Activated CD8-positive, alpha-beta memory T cell treated with anti-CD3 and anti-CD28 coated beads for 36 hours (primary cell): ENCODE data around the gene DGKQ. TPM values are rescaled to one million over a fixed set of nuclear protein-coding genes. Genes with fewer than 3 reads are reported as not detected.
"Not testable (repeated sequence)": the region's sequence is repeated elsewhere in the genome, so short reads cannot be mapped to it uniquely, and the experiment has no call there.

Source experiments
- CTCF ChIA-PET: fragments of 350-600 bp; sonication (Branson Sonifier 250); formaldehyde crosslinking; loops from one replicate; lab custom pipeline; 2021; ENCODE audit warnings: antibody characterized with exemption; lab: Charles Lee
- POLR2A ChIA-PET: fragments of 350-600 bp; sonication (Branson Sonifier 250); formaldehyde crosslinking; loops from one replicate; lab custom pipeline; 2021; ENCODE audit warnings: antibody characterized with exemption; lab: Charles Lee
- total RNA-seq, 2 experiments: library from RNA; stranded (reverse); gene quantifications; one replicate each; pipeline ENCODE4 v1.2.3, GENCODE V29; 2021

DGKQ gene
- total RNA-seq, 2 experiments from 2014 or later, result 15.0 to 15.3 TPM

DNA sequence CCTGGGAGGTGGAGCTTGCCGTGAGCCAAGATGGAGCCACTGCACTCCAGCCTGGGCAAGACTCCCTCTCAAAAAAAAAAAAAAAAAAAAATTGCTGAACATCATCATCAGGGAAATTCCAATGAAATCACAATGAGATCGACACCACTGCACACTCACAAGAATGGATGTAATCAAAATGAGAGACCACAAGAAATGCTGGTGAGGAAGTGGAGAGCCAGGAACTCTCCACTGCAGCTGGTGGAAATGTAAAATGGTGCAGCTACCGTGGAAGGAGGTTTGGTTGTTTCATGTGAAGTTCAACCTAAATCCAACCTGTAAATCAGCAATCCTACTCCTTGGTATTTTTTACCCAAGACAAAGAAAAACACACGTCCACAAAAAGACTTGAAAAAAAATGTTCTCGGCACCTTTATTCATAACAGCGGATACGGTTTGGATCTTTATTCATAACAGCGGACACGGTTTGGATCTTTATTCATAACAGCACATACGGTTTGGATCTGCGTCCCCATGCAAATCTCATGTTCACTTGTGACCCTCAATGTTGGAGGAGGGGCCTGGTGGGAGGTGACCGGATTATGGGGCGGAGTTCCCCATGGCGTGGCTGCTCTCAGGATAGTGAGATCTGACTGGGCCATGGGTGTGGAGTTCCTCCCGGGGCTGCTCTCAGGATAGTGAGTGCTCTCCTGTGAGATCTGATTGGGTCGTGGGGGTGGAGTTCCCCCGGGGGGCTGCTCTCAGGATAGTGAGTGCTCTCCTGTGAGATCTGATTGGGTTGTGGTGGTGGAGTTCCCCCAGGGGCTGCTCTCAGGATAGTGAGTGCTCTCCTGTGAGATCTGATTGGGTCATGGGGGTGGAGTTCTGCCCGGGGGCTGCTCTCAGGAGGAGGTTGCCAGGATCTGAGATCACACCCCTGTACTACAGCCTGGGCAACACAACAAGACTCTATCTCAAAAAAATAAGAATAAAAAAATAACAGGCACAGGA lies 49.0 kb downstream of the DGKQ start:
- ChIA-PET CTCF (interaction anchor here (0.6 kb wide), 1 partner anchor 70 kb away, joined by 3 read pairs; no protein-coding TSS in a partner anchor), POLR2A (interaction anchor here (0.6 to 0.7 kb wide), 3 partner anchors 250 to 896 kb away, joined by 3 to 5 read pairs (median 3); partner anchors contain the start of gene ATP5ME)

DNA sequence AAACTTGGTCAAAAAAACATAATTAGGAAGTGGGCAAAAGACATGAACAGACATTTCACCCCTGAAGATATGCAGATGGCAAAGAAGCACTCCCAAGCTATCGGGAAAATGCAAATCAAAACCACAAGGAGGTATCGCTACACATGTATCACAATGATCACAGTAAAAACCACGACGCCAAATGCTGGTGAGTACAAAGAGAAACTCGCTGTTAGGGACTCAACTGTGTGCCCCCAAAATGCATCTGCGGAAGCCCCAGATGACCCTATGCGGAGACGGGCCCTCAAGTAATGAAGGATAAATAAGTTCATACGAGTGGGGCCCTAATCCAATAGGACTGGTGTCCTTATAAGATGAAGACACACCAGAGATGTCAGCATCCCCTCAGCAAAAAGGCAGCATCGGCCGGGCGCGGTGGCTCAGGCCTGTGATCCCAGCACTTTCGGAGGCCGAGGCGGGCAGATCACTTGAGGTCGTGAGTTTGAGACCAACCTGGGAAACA lies 51.5 kb downstream of the DGKQ start:
- POLR2A ChIA-PET, result interaction anchor here (0.6 to 0.8 kb wide), 3 partner anchors 9 to 42 kb away, joined by 3 to 4 read pairs (median 3); no protein-coding TSS in a partner anchor
- CTCF ChIA-PET, result interaction anchor here (0.7 to 0.9 kb wide), 2 partner anchors 8 to 30 kb away, joined by 3 read pairs; no protein-coding TSS in a partner anchor

DNA sequence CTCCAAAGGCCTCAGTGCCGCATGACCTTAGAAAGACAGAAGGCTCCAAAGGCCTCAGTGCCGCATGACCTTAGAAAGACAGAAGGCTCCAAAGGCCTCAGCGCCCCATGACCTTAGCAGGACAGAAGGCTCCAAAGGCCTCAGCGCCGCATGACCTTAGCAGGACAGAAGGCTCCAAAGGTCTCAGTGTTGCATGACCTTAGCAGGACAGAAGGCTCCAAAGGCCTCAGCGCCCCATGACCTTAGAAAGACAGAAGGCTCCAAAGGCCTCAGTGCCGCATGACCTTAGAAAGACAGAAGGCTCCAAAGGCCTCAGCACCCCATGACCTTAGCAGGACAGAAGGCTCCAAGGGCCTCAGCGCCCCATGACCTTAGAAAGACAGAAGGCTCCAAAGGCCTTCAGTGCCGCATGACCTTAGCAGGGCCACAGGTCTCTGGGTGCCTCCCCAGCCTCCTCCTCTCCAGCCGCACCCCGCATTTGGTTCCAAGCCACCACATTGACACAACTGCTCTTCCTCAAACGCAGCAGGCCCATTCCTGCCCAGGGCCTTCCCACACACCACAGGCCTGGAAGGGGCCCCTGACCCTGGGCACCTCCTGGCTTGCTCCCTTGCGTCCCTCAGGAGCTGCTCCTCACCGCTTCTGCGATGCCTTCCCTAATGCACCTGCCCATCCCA lies 54.2 kb downstream of the DGKQ start:
- POLR2A ChIA-PET, result not testable (repeated sequence)

DNA sequence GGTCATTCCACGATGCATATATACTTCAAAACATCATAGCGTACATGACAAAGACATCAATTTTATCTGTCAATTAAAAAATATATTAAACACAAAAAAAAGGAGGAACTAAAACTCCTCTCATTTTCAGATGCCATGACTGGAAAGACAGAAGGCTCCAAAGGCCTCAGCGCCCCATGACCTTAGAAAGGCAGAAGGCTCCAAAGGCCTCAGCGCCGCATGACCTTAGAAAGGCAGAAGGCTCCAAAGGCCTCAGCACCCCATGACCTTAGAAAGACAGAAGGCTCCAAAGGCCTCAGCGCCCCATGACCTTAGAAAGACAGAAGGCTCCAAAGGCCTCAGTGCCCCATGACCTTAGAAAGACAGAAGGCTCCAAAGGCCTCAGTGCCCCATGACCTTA lies 54.8 kb downstream of the DGKQ start:
- CTCF ChIA-PET, POLR2A ChIA-PET: not testable (repeated sequence)

More for the DNA sequence above, 54.2 kb downstream of the DGKQ start:
- CTCF ChIA-PET, result not testable (repeated sequence)

DNA sequence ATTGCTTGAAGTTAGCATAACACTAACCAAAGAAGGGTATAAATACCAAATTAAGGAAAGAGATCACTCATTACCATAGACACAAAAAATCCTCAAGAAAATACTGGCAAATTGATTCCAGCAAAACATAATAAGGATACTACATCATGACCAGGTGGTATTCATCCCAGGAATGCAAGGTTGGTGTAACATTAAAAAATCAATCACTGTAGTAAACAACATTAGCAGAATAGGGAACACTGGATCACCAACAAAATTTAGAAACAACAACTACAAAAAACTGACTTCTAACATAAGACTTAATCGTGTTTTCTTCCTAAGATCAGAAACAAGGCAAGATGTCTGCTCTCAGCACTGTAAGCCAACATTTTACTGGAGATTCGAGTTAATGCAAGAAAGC lies 55.4 kb downstream of the DGKQ start:
- POLR2A ChIA-PET, result no interaction called here

DNA sequence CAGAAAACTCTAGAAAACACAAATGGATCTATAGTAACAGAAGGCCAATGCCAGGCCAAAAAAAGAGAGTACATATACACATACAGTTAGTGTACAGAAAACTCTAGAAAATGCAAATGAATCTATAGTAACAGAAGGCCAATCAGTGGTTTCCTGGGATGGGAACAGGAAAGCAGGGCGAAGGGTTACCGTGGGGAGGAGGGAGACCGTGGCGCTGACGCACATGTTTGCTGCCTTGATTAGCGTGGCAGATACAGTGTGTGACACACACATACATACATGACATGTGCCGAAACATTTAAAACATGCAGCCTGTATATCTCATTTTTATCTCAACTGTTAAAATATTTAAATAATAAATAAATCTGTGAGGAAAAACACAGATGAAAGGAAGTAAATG lies 55.9 kb downstream of the DGKQ start:
- POLR2A ChIA-PET, result no interaction called here
- CTCF ChIA-PET, result no interaction called here

More for the DNA sequence above, 55.4 kb downstream of the DGKQ start:
- CTCF ChIA-PET, result no interaction called here

DNA sequence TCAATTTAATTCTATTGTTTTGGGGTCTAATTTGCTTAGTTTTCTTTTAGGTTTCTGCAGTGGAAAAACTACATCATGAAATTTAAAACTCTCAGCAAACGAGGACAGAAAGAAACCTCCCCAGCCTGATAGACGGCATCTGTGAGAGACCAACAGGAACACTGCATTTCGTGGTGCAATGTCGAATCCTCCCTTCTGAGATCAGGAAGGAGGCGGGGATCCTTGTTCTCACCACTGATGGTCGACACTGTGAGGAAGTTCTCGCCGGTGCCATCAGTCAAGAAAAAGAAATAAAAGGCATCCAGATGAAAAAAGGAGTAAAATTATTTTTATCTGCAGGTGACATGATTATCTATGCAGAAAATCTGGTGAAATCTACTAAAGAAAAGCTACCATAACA lies 57.8 kb downstream of the DGKQ start:
- ChIA-PET CTCF (no interaction called here), POLR2A (no interaction called here)

DNA sequence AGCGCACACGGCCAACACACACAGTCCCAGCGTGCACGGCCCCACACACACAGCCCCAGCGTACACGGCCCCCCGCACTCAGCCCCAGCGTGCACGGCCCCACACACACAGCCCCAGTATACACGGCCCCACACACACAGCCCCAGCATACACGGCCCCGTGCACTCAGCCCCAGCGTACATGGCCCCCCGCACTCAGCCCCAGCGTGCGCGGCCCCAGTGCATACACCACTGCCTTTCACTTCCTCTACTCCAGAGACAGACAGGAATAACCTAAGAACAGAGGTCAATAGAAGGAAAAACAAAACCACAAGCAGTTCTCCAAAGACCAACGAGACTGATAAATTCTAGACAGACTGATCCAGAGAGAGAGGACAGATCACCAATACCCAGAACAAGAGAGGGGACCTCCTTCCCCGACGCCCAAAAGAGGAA lies 58.3 kb downstream of the DGKQ start:
- ChIA-PET POLR2A (no interaction called here), CTCF (no interaction called here)

DNA sequence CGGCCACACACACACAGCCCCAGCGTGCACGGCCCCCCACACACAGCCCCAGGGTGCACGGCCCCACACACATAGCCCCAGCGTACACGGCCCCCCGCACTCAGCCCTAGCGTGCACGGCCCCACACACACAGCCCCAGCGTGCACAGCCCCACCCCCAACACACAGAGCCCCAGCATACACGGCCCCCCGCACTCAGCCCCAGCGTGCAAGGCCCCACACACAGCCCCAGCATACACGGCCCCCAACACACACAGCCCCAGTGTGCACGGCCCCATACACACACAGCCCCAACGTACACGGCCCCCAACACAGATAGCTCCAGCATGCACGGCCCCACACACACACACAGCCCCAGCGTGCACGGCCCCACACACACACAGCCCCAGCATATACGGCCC lies 58.8 kb downstream of the DGKQ start:
- ChIA-PET POLR2A (no interaction called here), CTCF (no interaction called here)

DNA sequence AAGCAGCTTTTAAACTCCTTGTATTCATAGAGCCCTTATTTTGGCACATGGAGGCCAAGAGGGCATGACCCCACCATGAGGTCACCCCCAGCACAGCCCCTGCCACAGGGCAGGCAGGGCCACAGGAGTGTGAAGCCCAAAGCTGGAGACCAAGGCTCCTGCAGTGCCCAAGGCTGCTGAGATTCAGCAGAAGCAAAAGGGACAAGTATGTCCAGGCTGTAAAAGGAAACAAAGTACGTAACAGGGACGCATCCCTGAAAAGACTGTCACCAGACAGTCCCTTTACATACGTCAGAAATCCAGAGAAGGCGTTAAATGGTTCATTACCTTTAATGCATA lies 60.1 kb downstream of the DGKQ start:
- ChIA-PET CTCF (interaction anchor here (0.6 kb wide), 1 partner anchor 142 kb away, joined by 3 read pairs; no protein-coding TSS in a partner anchor), POLR2A (no interaction called here)

DNA sequence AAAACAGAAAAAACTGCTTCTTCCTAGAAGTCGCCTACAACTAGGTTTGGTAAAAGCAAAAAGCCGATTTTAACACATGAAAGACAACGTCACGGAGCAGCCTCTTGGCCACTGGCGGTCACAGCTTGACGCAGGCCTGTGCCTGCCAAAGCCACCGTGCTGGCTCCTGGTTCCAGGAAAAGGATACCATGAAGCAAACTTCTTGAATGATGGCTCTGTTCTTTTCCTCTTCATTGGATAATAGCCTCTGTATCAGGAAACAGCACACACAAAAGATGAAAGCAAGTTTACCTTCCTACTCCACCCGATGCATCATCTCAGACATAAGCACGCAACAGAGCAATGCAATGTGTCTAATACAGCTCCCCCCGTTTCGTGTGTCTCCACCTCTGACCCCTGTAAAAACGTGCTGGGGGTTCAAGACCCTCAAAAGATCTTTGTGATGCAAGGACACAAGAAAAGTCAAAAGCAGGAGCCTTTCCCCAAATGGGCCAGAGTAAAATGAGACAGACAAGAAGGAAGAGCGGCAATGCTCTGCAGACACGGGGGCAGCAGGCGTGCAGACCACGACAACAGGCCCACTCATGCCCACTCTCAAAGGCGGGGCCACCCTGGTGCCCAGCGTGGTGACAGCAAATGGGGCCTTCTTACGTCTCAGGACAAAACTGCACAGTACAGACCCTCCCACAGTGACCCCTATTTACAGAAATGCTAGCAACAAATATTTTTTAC lies 60.7 kb downstream of the DGKQ start:
- POLR2A ChIA-PET, result interaction anchor here (0.7 kb wide), 1 partner anchor 157 kb away, joined by 3 read pairs; no protein-coding TSS in a partner anchor

DNA sequence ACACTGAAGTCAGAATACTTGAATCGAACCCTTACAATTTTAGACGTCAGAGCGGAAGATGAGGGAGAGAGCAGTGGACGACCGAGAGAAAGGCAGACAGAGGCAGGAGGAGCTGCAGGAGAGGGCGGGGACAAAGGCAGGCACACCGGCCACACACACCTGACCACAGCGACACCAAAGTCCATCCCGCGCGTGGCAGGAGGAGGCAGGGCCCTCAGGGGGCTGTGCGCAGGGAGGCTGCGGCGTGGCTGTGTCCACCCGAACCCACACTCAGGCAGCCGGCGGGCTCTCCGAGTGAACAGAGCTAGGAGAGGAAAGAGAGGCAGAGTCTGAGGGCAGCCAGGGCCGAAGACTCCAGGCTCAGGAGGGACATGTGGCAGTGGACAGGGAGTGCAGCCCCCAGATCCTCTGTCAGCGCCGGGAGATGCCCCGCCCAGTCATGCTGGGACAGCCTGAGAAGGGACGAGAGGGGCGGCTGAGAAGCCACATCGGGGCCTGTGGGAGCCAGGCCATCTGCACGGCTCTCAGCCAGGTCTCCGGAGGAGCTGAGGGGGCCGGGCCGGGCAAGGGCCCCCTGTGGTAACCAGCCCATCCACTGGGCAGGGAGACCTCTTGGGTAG lies 61.4 kb downstream of the DGKQ start:
- ChIA-PET POLR2A (interaction anchor here (0.7 kb wide), 1 partner anchor 158 kb away, joined by 3 read pairs; no protein-coding TSS in a partner anchor), CTCF (no interaction called here)

More for the DNA sequence above, 60.7 kb downstream of the DGKQ start:
- CTCF ChIA-PET, result no interaction called here

DNA sequence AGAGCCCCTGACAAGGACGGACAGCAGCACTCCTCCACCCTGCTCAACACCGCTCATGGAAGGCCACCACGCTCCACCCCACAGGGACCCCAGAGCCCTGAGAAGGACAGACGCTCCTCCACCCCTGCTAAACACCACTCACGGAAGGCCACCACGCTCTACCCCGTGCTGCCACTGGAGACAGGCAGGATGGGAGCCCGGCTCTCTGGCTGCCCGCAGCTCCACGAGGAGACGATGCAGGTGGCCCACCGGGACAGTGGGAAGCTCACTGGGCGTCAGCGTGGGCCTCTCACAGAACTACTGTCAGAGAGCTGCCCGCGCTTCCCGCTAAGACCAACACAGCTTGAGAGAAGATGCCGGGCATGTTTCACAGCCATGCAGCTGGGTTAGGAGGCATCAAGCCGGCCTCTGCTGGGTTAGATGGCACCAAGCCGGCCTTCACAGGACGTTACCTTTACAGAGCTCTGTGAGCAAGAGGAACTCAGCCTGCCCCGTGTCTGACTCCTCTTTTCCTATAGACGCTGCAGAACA lies 62.1 kb downstream of the DGKQ start:
- ChIA-PET CTCF (no interaction called here), POLR2A (no interaction called here)

DNA sequence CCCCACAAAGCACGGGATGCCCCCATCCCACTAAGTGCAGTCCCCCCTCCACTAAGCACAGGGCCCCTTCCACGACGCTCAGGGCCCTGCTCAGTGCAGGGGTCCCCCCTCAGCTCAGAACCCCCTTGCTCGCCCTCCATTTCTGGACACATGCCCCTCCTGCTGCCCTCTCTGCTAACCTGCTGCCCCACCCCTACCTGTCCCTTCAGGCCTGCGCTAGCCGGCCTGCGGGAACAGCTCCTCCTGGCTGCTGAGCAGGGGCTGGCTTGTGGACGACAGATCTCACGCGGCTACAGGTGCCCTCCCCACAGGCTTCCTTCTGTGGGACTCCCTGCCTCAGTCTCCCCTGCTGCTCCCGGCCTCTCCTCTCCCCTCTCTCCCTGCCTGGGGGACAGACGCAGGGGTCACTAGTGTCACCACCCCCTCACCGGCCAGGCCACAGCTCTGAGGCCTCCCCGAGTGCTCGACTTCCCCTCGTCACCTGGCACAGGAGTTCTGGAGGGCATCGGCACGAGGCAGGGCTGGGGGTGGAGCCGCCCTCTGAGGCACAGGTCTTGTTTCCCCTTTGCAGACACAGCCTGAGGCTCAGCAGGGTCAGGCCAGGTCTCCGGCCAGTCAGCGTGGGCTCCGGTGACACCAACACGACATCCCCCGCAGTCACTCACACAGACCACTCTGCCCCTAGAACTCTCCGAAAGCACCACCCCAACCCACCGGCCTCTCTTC lies 62.8 kb downstream of the DGKQ start:
- ChIA-PET CTCF (no interaction called here), POLR2A (no interaction called here)

DNA sequence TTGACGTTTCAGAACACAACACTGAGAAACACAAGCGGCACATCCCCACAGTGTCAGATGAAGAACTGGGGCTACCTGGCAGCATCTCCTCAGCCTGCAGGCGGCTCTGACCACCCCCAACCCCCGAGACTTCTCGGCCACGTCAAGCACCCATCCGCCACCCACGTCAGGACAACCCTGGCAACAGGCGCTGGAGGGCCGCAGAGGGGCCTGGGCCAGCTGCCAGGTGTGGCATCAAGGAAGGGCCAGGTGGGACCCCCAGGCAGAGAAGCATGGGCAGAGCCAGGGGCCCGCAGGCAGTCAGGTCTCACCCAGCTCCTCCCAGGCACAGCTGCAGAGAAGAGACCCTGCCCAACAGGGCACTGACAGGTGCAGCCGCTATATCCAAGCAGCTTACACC lies 63.5 kb downstream of the DGKQ start:
- ChIA-PET POLR2A (no interaction called here), CTCF (no interaction called here)

DNA sequence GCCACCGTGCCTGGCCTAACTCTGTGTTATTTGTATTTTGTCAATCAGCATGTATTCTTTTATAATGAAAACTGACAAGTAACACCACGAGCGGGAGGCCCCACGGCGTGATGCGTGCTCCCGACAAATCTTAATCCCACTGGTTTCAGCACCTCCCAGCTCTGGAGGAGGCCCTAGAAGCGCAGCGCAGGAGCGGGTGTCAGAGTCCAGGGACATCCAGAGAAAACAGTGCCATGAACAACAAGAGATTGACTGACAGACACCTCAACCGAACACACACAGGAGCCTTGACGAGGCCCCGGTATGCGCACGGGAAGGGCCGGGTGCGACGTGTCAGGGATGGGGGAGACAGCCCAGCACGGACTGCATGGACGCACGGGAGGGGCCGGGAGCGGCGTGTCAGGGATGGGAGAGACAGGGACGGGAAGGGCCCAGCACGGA lies 64.2 kb downstream of the DGKQ start:
- ChIA-PET POLR2A (no interaction called here), CTCF (no interaction called here)
